Liver (tissue), 3 donors: Measurements from ENCODE around the gene RFPL3.

Experiments used
- JUND ChIP-seq, 2 donors: IDR thresholded peaks; 2 replicates each; pipeline ENCODE4 v1.6.1; 2016; ENCODE audit warnings: antibody characterized with exemption in 2 of 2
- RAD21 ChIP-seq, 2 donors: IDR thresholded peaks; 2 replicates each; pipeline ENCODE4 v1.6.1; 2016; ENCODE audit warnings: antibody characterized with exemption in 2 of 2, mild to moderate bottlenecking in 2 of 2
- RXRA ChIP-seq, 2 donors: IDR thresholded peaks; 2 replicates each; pipeline ENCODE4 v1.6.1; 2017 to 2018; ENCODE audit warnings: antibody characterized with exemption in 2 of 2, mild to moderate bottlenecking in 1 of 2
- SP1 ChIP-seq: IDR thresholded peaks from 2 replicates; pipeline ENCODE4 v1.6.1; 2018; ENCODE audit warnings: antibody characterized with exemption, mild to moderate bottlenecking
- TAF1 ChIP-seq: conservative IDR thresholded peaks from 2 replicates; pipeline ENCODE4 v1.6.1; 2016; ENCODE audit warnings: antibody characterized with exemption, mild to moderate bottlenecking
- YY1 ChIP-seq: IDR thresholded peaks from 2 replicates; pipeline ENCODE4 v1.6.1; 2016; ENCODE audit warnings: antibody characterized with exemption, mild to moderate bottlenecking
- TF ChIP-seq, protein P1 (sequence below): fragments of 150-350 bp; IDR thresholded peaks from 2 replicates; pipeline ENCODE4 v1.5.1; 2017; ENCODE audit warnings: improper control_type of control experiment, low read depth, low read length; ENCODE audit not compliant: missing input control
- TF ChIP-seq, protein P2 (sequence below): IDR thresholded peaks from 2 replicates; pipeline ENCODE4 v1.6.1; 2016; ENCODE audit warnings: antibody characterized with exemption
- TF ChIP-seq, protein P3 (sequence below): IDR thresholded peaks from 2 replicates; pipeline ENCODE4 v1.6.1; 2016; ENCODE audit warnings: antibody characterized with exemption, mild to moderate bottlenecking
- TF ChIP-seq, protein P4 (sequence below): IDR thresholded peaks from 2 replicates; pipeline ENCODE4 v1.6.1; 2016; ENCODE audit warnings: antibody characterized with exemption
- TF ChIP-seq, protein P5 (sequence below): IDR thresholded peaks from 2 replicates; pipeline ENCODE4 v1.6.1; 2016; ENCODE audit warnings: antibody characterized with exemption
- donor health status: healthy.
- donor health status: healthy.

DNA sequence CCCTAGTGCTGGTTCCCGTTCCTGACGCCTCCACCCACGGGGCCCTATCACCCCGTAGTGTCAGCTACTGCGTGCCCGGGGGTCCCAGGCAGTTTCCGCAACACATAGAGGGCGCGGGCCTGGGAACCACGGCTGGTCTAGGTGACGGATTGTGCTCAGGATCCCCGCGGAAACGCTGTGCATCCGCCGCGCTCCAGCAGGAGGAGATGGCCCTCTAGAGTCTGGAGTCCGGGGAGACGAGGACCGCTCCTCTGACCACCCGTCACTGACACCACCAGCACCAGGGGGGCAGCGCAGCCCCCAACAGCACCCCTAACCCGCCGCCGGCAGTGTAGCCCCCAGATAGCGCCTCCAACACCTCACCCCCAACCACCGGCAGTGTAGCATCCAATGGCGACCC, 4.4 kb upstream of the RFPL3 start:
- TF ChIP-seq, protein P1, sequence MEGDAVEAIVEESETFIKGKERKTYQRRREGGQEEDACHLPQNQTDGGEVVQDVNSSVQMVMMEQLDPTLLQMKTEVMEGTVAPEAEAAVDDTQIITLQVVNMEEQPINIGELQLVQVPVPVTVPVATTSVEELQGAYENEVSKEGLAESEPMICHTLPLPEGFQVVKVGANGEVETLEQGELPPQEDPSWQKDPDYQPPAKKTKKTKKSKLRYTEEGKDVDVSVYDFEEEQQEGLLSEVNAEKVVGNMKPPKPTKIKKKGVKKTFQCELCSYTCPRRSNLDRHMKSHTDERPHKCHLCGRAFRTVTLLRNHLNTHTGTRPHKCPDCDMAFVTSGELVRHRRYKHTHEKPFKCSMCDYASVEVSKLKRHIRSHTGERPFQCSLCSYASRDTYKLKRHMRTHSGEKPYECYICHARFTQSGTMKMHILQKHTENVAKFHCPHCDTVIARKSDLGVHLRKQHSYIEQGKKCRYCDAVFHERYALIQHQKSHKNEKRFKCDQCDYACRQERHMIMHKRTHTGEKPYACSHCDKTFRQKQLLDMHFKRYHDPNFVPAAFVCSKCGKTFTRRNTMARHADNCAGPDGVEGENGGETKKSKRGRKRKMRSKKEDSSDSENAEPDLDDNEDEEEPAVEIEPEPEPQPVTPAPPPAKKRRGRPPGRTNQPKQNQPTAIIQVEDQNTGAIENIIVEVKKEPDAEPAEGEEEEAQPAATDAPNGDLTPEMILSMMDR, result no peak
- no peak for TF ChIP-seq TAF1
- no peak for TF ChIP-seq JUND (IDR thresholded peaks at IDR 0.05)
- TF ChIP-seq YY1, result no peak
- TF ChIP-seq, protein P2, sequence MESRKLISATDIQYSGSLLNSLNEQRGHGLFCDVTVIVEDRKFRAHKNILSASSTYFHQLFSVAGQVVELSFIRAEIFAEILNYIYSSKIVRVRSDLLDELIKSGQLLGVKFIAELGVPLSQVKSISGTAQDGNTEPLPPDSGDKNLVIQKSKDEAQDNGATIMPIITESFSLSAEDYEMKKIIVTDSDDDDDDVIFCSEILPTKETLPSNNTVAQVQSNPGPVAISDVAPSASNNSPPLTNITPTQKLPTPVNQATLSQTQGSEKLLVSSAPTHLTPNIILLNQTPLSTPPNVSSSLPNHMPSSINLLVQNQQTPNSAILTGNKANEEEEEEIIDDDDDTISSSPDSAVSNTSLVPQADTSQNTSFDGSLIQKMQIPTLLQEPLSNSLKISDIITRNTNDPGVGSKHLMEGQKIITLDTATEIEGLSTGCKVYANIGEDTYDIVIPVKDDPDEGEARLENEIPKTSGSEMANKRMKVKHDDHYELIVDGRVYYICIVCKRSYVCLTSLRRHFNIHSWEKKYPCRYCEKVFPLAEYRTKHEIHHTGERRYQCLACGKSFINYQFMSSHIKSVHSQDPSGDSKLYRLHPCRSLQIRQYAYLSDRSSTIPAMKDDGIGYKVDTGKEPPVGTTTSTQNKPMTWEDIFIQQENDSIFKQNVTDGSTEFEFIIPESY, result no peak
- TF ChIP-seq SP1, result no peak
- TF ChIP-seq, protein P3, sequence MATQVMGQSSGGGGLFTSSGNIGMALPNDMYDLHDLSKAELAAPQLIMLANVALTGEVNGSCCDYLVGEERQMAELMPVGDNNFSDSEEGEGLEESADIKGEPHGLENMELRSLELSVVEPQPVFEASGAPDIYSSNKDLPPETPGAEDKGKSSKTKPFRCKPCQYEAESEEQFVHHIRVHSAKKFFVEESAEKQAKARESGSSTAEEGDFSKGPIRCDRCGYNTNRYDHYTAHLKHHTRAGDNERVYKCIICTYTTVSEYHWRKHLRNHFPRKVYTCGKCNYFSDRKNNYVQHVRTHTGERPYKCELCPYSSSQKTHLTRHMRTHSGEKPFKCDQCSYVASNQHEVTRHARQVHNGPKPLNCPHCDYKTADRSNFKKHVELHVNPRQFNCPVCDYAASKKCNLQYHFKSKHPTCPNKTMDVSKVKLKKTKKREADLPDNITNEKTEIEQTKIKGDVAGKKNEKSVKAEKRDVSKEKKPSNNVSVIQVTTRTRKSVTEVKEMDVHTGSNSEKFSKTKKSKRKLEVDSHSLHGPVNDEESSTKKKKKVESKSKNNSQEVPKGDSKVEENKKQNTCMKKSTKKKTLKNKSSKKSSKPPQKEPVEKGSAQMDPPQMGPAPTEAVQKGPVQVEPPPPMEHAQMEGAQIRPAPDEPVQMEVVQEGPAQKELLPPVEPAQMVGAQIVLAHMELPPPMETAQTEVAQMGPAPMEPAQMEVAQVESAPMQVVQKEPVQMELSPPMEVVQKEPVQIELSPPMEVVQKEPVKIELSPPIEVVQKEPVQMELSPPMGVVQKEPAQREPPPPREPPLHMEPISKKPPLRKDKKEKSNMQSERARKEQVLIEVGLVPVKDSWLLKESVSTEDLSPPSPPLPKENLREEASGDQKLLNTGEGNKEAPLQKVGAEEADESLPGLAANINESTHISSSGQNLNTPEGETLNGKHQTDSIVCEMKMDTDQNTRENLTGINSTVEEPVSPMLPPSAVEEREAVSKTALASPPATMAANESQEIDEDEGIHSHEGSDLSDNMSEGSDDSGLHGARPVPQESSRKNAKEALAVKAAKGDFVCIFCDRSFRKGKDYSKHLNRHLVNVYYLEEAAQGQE, result no peak
- TF ChIP-seq, protein P4, sequence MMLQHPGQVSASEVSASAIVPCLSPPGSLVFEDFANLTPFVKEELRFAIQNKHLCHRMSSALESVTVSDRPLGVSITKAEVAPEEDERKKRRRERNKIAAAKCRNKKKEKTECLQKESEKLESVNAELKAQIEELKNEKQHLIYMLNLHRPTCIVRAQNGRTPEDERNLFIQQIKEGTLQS, result no peak
- TF ChIP-seq, protein P5, sequence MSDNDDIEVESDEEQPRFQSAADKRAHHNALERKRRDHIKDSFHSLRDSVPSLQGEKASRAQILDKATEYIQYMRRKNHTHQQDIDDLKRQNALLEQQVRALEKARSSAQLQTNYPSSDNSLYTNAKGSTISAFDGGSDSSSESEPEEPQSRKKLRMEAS, result no peak
- no peak for TF ChIP-seq RXRA (IDR thresholded peaks at IDR 0.05)
- TF ChIP-seq RAD21 (IDR thresholded peaks at IDR 0.05), result no peak
